ENCODE results near the gene TPRG1L. TPM values are rescaled to one million over a fixed set of nuclear protein-coding genes. Genes with fewer than 3 reads are reported as not detected.

Gene TPRG1L
- total and polyA plus RNA-seq, 10 donors: 19.9 to 45.9 (median 31.5) TPM

DNA sequence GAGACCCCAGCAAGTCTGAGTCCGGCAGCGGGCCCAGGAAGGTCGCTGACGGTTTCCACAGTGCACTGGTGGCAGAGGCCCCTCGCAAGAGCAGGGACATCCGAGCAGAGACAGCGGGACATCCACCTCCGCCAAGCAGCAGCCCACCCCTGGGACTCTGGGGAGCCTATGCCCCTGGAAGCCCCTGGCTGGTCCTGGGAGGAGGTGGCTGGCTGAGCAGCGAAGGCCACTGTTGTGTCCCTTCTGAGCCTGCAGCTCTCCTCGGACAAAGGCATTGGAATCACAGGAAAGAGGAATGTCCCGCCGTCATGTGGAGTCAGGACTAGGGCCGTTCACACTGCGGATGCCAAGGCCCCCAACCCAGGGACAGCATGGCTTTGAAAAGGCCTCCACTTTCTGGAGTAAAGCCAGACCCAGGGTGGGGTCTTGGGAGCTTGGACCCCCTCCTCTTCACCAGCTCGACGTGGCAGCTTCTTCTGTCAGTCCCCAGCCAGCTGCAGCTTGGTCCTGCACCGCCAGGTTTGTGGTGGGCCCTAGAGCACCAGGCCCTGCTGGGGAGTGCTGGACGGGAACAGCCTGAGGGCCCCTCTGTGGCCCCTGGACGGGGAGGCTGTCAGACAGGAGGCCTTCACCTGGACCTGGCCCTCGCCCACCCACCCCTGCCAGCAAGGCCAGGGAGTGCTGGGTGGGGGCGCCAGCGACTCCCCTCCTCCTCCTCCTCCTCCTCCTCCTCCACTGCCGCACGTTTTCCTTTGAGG is 14.9 kb upstream of the TPRG1L start:
- no peaks in the 10 kb centered on the region for H3K9me3 ChIP-seq
- H3K4me1 ChIP-seq: peaks cover 10 to 37% (median 27%) of the 10 kb centered on the region in 6 donors
- no peaks in the 10 kb centered on the region for H3K36me3 ChIP-seq
- H3K27ac ChIP-seq: no peak overlapping the region
- peaks cover 3 to 83% (median 33%) of the 10 kb centered on the region in 7 donors for H3K27me3 ChIP-seq (replicated peaks in 1 of 7)
- DNase-seq: no peak
- intact Hi-C loops (cut with DNase I; ENCODE audit: low total_unique reads): no loop called here
- TF ChIP-seq POLR2AphosphoS5 (IDR thresholded peaks at IDR 0.05): no peak
- TF ChIP-seq, protein P1, sequence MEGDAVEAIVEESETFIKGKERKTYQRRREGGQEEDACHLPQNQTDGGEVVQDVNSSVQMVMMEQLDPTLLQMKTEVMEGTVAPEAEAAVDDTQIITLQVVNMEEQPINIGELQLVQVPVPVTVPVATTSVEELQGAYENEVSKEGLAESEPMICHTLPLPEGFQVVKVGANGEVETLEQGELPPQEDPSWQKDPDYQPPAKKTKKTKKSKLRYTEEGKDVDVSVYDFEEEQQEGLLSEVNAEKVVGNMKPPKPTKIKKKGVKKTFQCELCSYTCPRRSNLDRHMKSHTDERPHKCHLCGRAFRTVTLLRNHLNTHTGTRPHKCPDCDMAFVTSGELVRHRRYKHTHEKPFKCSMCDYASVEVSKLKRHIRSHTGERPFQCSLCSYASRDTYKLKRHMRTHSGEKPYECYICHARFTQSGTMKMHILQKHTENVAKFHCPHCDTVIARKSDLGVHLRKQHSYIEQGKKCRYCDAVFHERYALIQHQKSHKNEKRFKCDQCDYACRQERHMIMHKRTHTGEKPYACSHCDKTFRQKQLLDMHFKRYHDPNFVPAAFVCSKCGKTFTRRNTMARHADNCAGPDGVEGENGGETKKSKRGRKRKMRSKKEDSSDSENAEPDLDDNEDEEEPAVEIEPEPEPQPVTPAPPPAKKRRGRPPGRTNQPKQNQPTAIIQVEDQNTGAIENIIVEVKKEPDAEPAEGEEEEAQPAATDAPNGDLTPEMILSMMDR (IDR thresholded peaks at IDR 0.05 in 8 of 11, conservative IDR thresholded peaks at IDR 0.05 in 3 of 11): no peak
- WGBS, 5 donors: 44 to 52% (median 49%) methylated on average over 8 to 24 of the region's 24 CpGs
- H3K4me3 ChIP-seq: peak overlapping the region in 1 of 8 donors; percentile 75

DNA sequence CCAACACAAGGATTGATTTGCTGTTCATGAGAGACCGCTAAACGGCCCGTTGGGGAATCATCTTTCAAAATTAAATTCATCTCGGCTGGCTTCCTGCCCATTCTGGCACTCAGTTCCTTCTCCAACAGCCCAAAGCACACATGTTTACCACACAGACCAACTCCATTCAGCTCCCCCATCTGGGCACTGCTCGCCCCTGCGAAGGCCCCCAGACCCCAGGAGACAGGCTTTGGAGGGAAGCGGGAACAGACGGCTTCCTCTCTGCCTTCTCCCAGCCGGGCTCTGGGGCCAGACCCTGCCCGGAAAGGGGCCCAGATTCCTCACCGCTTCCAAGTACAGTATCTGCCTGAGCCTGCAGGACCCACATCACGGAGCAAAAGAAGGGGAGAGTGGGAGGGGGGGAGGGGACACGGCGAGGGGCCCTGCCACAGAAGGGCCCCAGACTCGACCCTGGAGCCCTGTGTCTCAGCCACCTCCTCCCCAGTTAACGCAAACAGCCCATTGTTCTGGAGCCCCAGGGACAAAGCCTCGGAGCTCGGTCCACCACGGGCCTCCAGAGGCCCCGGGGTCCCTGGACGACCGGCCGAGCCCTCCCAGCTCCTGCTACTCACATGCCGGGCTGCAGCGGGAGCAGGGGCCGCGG is 14.2 kb upstream of the TPRG1L start:
- H3K4me3 ChIP-seq: peak overlapping the region; percentile 31 to 75 (median 42)
- no peak overlapping the region for H3K27ac ChIP-seq
- H3K27me3 ChIP-seq (replicated peaks in 1 of 7): peaks cover 3 to 90% (median 33%) of the 10 kb centered on the region in 7 donors

DNA sequence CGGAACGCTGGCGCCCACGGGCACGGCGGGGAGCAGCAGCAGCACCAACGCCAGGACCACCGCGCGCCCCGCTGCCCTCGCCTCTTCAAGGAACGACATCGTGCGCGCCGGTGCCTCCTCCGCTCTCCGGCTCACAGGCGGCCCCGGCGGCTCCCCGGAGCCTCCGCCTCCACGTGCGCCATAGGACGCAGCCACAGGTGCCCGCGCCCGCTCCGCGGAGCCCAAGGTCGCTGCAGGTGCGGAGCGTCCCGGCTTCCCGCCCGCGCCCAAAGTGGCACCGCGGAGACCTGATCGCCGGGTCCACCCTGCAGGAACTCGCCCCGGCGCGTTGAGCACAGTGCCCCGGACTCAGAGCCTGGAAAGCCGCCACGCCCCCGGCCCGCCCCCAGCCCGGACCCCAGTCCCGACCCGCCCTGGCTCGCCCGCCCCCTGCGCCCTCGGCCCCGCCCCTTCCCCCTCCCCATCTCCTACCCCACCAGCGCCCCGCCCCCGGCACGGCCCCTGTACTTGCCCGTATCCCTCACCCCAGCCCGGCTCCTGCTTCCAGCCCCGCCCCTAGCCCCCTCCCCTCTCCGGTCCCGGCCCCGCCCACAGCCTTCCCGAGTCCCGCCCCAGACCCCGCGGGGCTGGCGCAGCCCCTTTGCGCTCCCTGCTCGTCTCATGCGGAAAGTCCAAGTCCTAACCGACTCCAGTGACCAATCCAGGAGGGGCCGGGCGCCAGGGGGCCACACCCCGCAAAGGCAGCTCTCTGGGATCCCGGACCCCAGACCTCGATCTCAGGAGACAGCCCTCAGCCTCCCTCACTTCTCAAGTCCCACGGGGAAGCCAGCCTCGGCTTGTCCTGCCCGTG is 13.4 kb upstream of the TPRG1L start, which contains the start of gene MEGF6:
TSS of gene MEGF6 (minus strand) at position 339 of the 850 bp plus-strand sequence. CDS start at position 99, 240 bp downstream.
- intact Hi-C loops (cut with DNase I; ENCODE audit: low total_unique reads): no loop called here
- H3K27ac ChIP-seq: no peak within 1 kb of the TSS
- peaks cover 3 to 93% (median 33%) of the 10 kb centered on the region in 7 donors for H3K27me3 ChIP-seq (replicated peaks in 1 of 7)
- no peaks in the 10 kb centered on the region for H3K9me3 ChIP-seq
- TF ChIP-seq POLR2A (IDR thresholded peaks at IDR 0.05): no peak
- TF ChIP-seq, protein P1 (IDR thresholded peaks at IDR 0.05 in 8 of 11, conservative IDR thresholded peaks at IDR 0.05 in 3 of 11): no peak
- no peak for TF ChIP-seq POLR2AphosphoS5 (IDR thresholded peaks at IDR 0.05)
- DNase-seq: peak; percentile 86
- H3K4me1 ChIP-seq: peaks cover 10 to 37% (median 27%) of the 10 kb centered on the region in 6 donors
- H3K4me3 ChIP-seq: peak within 1 kb of the TSS; percentile 31 to 75 (median 42)
- H3K36me3 ChIP-seq: no peaks in the 10 kb centered on the region
- 0 to 2% (median 1%) methylated on average over 30 to 87 of the region's 87 CpGs for WGBS, 5 donors

More for the DNA sequence above, 14.2 kb upstream of the TPRG1L start:
- TF ChIP-seq POLR2A (IDR thresholded peaks at IDR 0.05) (no peak), POLR2AphosphoS5 (IDR thresholded peaks at IDR 0.05) (no peak)
- TF ChIP-seq, protein P1 (IDR thresholded peaks at IDR 0.05 in 8 of 11, conservative IDR thresholded peaks at IDR 0.05 in 3 of 11): no peak
- H3K4me1 ChIP-seq: peaks cover 10 to 37% (median 27%) of the 10 kb centered on the region in 6 donors
- no peaks in the 10 kb centered on the region for H3K9me3 ChIP-seq
- H3K36me3 ChIP-seq: no peaks in the 10 kb centered on the region
- intact Hi-C loops (cut with DNase I; ENCODE audit: low total_unique reads): no loop called here
- DNase-seq: no peak
- WGBS, 5 donors: 2 to 3% (median 2%) methylated on average over 23 to 27 of the region's 27 CpGs

Measured in spleen (tissue), 11 donors.